Stimulated activated CD4-positive, alpha-beta T cell treated with anti-CD3 and anti-CD28 coated beads, Interleukin-2, amount 100 ng/mL, for 4 hours (primary cell): ENCODE measurements around the gene ZNF18.
"Not testable (repeated sequence)": the region's sequence is repeated elsewhere in the genome, so short reads cannot be mapped to it uniquely, and the experiment has no call there.

Experiments used
- DNase-seq: peaks from one replicate; pipeline ENCODE4 v3.0.0-alpha.2; 2020; ENCODE audit warnings: low read depth

The ZNF18 gene

GRCh38 chr17:11986179-11986941, 10.9 kb downstream of the ZNF18 start:
- no peak for DNase-seq

GRCh38 chr17:11981862-11982261, 15.4 kb downstream of the ZNF18 start:
- no peak for DNase-seq

- DNase-seq = no peak
Measured at GRCh38 chr17:11980813-11981212, 16.5 kb downstream of the ZNF18 start.

GRCh38 chr17:11979795-11980194, 17.5 kb downstream of the ZNF18 start:
- DNase-seq = no peak

GRCh38 chr17:11972741-11973140, 24.5 kb downstream of the ZNF18 start:
- not testable (repeated sequence) for DNase-seq

- no peak for DNase-seq
Measured at GRCh38 chr17:11969565-11969964, 27.7 kb downstream of the ZNF18 start.

GRCh38 chr17:11954936-11955335, 42.3 kb downstream of the ZNF18 start:
- DNase-seq = no peak

- no peak for DNase-seq
Measured at GRCh38 chr17:11953924-11954323, 43.4 kb downstream of the ZNF18 start.

- DNase-seq = no peak
Measured at GRCh38 chr17:11952610-11953009, 44.7 kb downstream of the ZNF18 start.

- DNase-seq = no peak
Measured at GRCh38 chr17:11950771-11951519, 46.3 kb downstream of the ZNF18 start.

- not testable (repeated sequence) for DNase-seq
Measured at GRCh38 chr17:11949571-11949970, 47.7 kb downstream of the ZNF18 start.

GRCh38 chr17:11948789-11949188, 48.5 kb downstream of the ZNF18 start:
- no peak for DNase-seq

GRCh38 chr17:11944587-11944986, 52.7 kb downstream of the ZNF18 start:
- no peak for DNase-seq

- no peak for DNase-seq
Measured at GRCh38 chr17:11943759-11944347, 53.4 kb downstream of the ZNF18 start.

GRCh38 chr17:11943086-11943485, 54.2 kb downstream of the ZNF18 start:
- not testable (repeated sequence) for DNase-seq

- DNase-seq = no peak
Measured at GRCh38 chr17:11940904-11941303, 56.4 kb downstream of the ZNF18 start.

GRCh38 chr17:11935734-11936406, 61.4 kb downstream of the ZNF18 start:
- no peak for DNase-seq

GRCh38 chr17:11932337-11932898, 64.9 kb downstream of the ZNF18 start:
- no peak for DNase-seq

GRCh38 chr17:11928436-11928835, 68.8 kb downstream of the ZNF18 start:
- DNase-seq = no peak
